GM20000 (cell line): ENCODE data around the gene SSBP4.

Source experiments
- DNase-seq: peaks from one replicate; pipeline ENCODE4 v3.0.0; 2012; ENCODE audit warnings: low spot score
- TF ChIP-seq, protein P1 (sequence below): IDR thresholded peaks from 2 replicates; pipeline ENCODE4 v1.5.1; 2012; ENCODE audit warnings: mild to moderate bottlenecking, control low read depth; ENCODE audit errors: extremely low read depth, missing control alignments

Gene SSBP4

DNA sequence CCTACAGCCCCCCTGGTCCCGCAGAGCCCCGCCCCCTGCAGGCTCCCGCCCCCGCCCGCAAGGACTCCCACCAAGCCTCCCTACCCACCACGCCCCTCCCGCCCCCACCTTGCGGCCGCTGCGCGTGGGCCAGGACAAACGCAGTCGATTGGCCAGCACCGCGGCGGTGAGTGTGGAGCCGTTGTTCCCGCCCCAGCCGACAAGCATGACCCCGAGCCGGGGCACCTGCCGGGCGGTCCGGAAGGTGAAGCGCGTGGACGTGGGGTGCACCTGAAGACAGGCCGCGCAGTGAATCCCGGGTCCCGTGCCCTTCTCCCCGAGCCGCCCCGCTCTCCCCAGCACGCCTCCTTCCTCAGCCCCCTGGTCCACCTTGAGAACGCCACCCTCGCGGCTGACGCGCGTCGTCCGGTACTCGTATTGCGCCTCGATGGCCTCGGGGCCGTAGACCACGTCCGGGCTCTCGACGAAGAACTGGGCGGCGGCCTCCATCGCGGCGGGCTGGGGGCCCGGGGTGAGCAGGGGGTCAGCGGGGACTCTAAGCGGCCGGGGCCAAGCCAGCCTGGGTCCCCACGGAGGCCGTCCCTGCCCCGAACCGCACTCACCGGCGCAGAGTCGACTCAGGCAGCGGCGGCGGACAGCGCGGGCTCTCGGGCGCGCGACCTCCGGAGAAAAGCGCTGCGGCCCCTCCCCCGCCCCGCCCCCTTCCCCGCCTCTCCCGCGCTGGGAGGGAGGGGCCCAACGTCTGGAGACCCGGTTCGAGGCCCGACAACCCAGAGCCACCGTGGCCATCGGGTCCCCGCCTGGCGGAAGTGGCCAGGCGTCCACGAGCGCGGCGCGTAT, 18.5 kb downstream of the SSBP4 start, which contains the start of gene ISYNA1:
Gene ISYNA1 (minus strand): TSS at position 643 of the 840 bp plus-strand sequence. CDS start 154 bp downstream, at position 489.
- TF ChIP-seq, protein P1, sequence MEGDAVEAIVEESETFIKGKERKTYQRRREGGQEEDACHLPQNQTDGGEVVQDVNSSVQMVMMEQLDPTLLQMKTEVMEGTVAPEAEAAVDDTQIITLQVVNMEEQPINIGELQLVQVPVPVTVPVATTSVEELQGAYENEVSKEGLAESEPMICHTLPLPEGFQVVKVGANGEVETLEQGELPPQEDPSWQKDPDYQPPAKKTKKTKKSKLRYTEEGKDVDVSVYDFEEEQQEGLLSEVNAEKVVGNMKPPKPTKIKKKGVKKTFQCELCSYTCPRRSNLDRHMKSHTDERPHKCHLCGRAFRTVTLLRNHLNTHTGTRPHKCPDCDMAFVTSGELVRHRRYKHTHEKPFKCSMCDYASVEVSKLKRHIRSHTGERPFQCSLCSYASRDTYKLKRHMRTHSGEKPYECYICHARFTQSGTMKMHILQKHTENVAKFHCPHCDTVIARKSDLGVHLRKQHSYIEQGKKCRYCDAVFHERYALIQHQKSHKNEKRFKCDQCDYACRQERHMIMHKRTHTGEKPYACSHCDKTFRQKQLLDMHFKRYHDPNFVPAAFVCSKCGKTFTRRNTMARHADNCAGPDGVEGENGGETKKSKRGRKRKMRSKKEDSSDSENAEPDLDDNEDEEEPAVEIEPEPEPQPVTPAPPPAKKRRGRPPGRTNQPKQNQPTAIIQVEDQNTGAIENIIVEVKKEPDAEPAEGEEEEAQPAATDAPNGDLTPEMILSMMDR: no peak
- DNase-seq: peak; percentile 85

DNA sequence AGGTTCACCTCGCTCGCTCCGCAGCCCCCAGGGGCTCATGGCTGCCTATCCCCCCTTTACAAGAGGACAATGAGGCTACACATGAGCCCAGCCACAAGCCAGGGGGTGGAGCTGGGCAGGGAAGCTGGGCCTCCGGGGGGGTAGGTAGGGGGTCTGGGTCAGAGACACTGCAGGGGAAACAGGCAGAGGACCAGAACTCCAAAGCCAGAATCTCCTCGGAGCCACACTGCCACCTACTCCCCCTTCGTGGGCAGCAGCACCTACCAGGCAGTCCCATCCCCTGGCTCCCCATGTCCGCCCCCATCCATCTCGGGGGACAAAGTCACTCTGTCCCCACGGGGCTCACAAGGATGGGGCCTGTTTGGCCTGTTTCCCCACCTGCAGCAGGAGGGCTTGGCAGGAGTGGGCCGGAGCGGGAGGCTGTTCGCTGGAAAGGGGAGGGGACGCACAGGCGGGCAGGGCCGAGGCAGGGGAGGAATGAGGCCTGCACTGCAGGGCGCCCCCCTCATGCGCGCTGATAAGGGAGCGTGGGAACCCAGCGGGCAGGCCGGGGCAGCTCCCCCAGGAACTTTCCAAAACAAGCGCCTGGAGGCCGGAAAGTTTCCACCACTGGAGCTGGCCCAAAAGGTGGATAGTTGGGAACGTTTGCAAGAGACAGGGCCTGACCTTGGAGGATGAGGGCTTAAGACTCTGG, 19.3 kb downstream of the SSBP4 start:
- DNase-seq: no peak

DNA sequence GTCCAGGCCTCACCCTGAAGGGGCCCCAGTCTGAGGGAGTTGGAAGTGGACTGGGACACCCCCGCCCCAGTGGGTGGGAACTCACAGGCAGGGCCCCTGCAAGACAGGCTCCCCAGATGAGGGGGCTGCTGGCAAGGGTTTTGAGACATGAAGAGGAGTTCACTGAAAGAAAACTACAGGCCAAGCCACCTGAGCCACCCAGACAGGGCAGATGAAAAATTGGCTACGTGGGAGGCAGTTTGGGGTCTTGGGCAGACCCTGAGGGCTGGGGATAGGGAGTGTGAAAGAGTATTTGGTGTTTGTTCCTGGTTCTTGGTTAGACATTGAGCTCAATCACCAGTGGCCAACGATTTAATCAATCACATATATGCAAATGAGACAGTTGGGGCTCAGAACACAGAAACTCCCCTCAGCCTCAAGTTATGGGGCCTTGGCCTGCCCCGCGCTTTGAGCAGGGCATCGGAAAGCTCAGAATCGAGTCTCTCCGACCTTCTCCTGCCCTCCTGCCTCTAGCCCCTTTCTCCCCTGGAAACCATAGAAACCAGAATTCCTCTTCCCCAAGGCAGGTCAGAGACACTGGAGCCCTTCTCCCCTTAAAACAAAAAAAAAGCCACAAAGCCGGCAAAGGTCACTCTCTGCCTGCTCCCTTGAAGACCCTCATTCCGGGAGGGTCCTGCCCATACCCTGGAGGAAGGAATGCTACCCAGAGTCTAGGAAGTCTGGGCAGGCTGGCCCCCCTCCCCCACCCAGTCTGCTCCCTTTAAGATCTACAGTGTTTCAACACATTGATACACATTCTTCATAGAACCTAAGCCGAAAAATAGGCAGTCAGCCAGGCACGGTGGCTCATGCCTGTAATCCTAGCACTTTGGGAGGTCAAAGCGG, 20.1 kb downstream of the SSBP4 start:
- TF ChIP-seq, protein P1: no peak
- no peak for DNase-seq

More for the DNA sequence above, 19.3 kb downstream of the SSBP4 start:
- TF ChIP-seq, protein P1: no peak

DNA sequence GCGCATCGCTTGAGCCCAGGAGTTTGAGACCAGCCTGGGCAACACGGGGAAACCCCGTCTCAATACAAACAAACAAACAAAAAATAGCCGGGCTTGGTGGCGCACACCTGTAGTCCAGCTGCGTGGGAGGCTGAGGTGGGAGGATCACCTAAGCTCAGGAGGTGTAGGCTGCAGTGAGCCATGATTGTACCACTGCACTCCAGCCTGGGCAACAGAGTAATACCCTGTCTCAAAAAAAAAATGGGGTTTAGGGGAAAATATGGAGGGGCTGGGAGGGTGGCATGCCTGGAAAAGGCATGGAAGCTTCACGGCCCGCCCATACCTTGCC, 20.7 kb downstream of the SSBP4 start:
- TF ChIP-seq, protein P1: no peak
- no peak for DNase-seq

DNA sequence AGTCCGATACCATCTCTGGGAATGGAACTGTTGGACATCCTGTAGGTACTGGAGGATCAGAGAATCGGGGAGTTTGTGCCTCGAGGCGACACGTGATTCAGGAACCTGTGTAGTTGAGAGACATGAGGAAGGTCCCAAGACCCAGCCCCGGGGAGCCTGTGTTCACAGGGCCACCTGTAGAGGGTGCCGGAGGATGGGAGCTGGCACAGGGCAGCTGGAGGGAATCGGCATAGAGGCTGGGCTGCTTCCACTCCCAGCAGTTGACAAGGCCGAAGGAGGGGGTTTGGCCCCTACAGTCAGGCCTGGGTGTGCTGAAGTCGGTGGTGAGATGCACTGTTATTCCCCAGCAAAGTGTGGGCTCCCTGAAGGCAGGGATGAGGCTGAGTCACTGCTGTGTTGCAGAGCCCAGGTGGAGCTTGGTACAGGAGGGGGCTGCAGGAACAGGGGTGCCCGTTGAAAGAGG, 21.2 kb downstream of the SSBP4 start:
- TF ChIP-seq, protein P1: peak; percentile 42
- no peak for DNase-seq

DNA sequence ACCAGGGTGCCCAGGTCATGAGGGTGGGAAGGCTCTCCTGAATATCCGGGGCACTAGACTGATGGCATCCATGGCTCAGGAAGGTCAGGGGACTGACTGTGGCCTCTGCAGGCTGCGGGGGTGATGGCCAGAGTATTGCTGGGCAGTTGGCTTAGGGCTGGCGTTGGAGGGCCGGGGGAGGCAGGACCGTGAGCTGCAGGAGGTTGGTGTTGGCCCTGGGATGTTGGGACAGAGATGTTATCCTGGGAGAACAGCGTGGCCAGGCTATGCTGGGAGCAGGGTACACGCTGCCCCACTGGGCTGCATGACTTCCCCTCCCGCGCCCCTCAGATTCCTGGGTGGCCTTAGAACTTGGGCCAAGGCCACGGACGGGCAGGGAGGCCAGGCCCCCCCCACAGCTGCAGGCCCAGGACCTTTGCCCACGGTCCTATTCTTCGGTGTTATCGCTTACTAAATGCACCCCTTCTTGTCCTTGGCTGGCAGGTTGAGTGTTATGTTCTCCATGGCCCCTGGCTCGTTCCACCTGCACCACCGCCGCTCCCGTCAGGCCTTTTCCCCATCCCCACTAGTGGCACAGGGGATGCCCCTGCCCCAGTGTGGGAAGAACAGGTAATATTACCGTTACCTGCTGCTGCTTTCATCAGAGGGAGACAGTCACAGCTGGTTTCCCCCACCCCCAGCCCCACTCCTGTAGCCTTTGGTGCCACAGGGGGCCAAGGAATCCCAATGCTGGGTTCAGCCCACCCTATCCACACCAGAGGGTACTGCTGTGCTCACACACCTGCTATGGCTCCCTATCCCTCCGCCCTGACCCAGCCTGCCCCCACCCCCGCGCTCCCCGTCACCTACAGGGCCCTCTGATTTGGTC, 22.0 kb downstream of the SSBP4 start:
- DNase-seq: no peak
- TF ChIP-seq, protein P1: no peak
